ENCODE measurements around the gene CALHM6.

Gene CALHM6

DNA sequence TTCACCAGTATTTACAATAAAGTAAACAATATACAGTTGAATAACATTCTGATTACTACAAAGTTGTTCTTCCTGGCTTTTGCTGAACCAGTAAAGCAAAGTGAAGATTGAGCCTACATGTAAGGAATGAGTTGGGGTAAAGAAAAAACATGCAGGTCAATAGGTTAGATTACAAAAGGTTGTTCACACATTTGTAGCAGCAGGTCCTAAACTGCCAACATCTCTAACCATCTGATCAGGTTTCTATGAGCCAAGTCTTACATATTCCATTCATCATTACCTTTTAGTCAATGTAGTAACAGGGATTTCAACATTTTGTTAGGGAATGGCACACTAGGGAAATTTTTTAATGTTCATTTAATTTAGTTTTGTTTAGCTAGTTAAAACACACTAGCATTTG is 9.3 kb upstream of the CALHM6 start:
- no peak overlapping the region for H2BK12ac ChIP-seq (ENCODE audit: low read length)
- no peak for DNase-seq
- no peaks in the 10 kb centered on the region for H3K27me3 ChIP-seq (ENCODE audit: insufficient read depth, low read length)
- no peak overlapping the region for H3K18ac ChIP-seq (ENCODE audit: low read length)
- no peak overlapping the region for H2AFZ ChIP-seq (ENCODE audit: insufficient read depth, low read length, poor library complexity)
- H3K79me2 ChIP-seq (ENCODE audit: control insufficient read depth, insufficient read depth, low read length, poor library complexity): no peaks in the 10 kb centered on the region
- no peak overlapping the region for H3K14ac ChIP-seq (ENCODE audit: low read length)
- H2AK5ac ChIP-seq (ENCODE audit: low read length): no peak overlapping the region
- H3K27ac ChIP-seq (ENCODE audit: low read depth, low read length): no peak overlapping the region
- no peaks in the 10 kb centered on the region for H3K9me3 ChIP-seq (ENCODE audit: insufficient read depth, low read depth, low read length)
- no peak overlapping the region for H4K8ac ChIP-seq (ENCODE audit: low read depth, low read length)
- H3K4me3 ChIP-seq (ENCODE audit: low read depth, low read length): no peak overlapping the region
- no peak overlapping the region for H3K4ac ChIP-seq (ENCODE audit: low read depth, low read length)
- H4K12ac ChIP-seq (ENCODE audit: low read depth, low read length): no peak overlapping the region
- H3K23ac ChIP-seq (ENCODE audit: low read length): no peak overlapping the region
- no peak overlapping the region for H3K4me2 ChIP-seq (ENCODE audit: low read length)
- no peak overlapping the region for H2BK5ac ChIP-seq (ENCODE audit: low read depth, low read length, poor library complexity)
- no peaks in the 10 kb centered on the region for H3K4me1 ChIP-seq (ENCODE audit: control insufficient read depth in 1 of 2, insufficient read depth in 2 of 2, low read length in 2 of 2)
- H3K9ac ChIP-seq (ENCODE audit: low read length): no peak overlapping the region
- no peak overlapping the region for H4K91ac ChIP-seq (ENCODE audit: low read depth, low read length)
- no peaks in the 10 kb centered on the region for H3K36me3 ChIP-seq (ENCODE audit: control insufficient read depth in 1 of 2, insufficient read depth in 2 of 2, low read length in 2 of 2)
- H3K79me1 ChIP-seq (ENCODE audit: low read length): no peaks in the 10 kb centered on the region
- H2BK120ac ChIP-seq (ENCODE audit: insufficient read depth, low read length, poor library complexity): no peak overlapping the region

DNA sequence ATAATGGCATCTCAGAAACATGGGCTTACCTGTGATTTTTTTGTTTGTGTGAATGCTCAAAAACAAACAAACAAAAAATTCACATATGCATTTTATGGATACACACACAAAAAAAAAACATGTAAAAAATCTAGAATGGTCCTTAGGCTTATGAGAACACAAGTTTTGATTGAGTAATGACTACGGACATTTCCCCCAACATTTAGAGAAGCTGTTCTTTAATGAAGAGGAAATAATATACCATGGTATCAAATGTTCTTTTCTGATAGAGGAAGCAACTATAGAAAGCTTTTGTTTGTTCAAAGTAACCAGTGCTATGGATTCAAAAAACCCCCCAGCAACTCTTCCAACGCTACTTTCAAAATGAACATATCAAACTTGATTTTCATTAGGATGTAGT is 8.6 kb upstream of the CALHM6 start:
- Histone ChIP-seq H2AFZ (ENCODE audit: insufficient read depth, low read length, poor library complexity) (no peak overlapping the region), H2AK5ac (ENCODE audit: low read length) (no peak overlapping the region), H3K79me1 (ENCODE audit: low read length) (no peaks in the 10 kb centered on the region), H2BK5ac (ENCODE audit: low read depth, low read length, poor library complexity) (no peak overlapping the region), H2BK12ac (ENCODE audit: low read length) (no peak overlapping the region), H3K9me3 (ENCODE audit: insufficient read depth, low read depth, low read length) (no peaks in the 10 kb centered on the region), H3K4me3 (ENCODE audit: low read depth, low read length) (no peak overlapping the region), H4K91ac (ENCODE audit: low read depth, low read length) (no peak overlapping the region), H3K23ac (ENCODE audit: low read length) (no peak overlapping the region), H3K9ac (ENCODE audit: low read length) (no peak overlapping the region), H4K12ac (ENCODE audit: low read depth, low read length) (no peak overlapping the region), H3K4me2 (ENCODE audit: low read length) (no peak overlapping the region), H3K27ac (ENCODE audit: low read depth, low read length) (no peak overlapping the region), H3K14ac (ENCODE audit: low read length) (no peak overlapping the region), H2BK120ac (ENCODE audit: insufficient read depth, low read length, poor library complexity) (no peak overlapping the region), H4K8ac (ENCODE audit: low read depth, low read length) (no peak overlapping the region), H3K18ac (ENCODE audit: low read length) (no peak overlapping the region), H3K27me3 (ENCODE audit: insufficient read depth, low read length) (no peaks in the 10 kb centered on the region), H3K36me3 (ENCODE audit: control insufficient read depth in 1 of 2, insufficient read depth in 2 of 2, low read length in 2 of 2) (no peaks in the 10 kb centered on the region), H3K79me2 (ENCODE audit: control insufficient read depth, insufficient read depth, low read length, poor library complexity) (no peaks in the 10 kb centered on the region), H3K4ac (ENCODE audit: low read depth, low read length) (no peak overlapping the region), H3K4me1 (ENCODE audit: control insufficient read depth in 1 of 2, insufficient read depth in 2 of 2, low read length in 2 of 2) (no peaks in the 10 kb centered on the region)
- no peak for DNase-seq
- WGBS (ENCODE audit: extremely low coverage, insufficient coverage, insufficient read length): no CpG with 5 or more reads among the region's 2 CpGs

DNA sequence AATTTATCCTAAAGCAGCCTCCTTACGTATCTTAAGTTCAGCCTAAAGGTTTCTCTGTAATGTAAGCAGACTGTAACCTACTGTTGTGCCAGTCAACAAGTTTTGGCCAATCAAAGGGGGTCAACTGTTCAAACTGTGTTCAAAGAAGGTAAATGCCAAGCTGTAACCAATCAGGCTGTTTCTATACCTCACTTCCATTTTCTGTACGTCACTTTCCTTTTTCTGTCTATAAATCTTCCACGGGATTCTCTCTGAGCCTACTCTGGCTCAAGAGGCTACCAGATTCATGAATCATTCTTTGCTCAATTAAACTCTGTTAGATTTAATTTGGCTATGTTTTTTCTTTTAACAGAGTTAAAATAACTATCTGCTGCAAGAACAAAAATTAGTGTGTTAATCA is 5.1 kb upstream of the CALHM6 start:
- H3K36me3 ChIP-seq (ENCODE audit: control insufficient read depth in 1 of 2, insufficient read depth in 2 of 2, low read length in 2 of 2): no peaks in the 10 kb centered on the region
- no peaks in the 10 kb centered on the region for H3K4me1 ChIP-seq (ENCODE audit: control insufficient read depth in 1 of 2, insufficient read depth in 2 of 2, low read length in 2 of 2)
- H3K14ac ChIP-seq (ENCODE audit: low read length): no peak overlapping the region

DNA sequence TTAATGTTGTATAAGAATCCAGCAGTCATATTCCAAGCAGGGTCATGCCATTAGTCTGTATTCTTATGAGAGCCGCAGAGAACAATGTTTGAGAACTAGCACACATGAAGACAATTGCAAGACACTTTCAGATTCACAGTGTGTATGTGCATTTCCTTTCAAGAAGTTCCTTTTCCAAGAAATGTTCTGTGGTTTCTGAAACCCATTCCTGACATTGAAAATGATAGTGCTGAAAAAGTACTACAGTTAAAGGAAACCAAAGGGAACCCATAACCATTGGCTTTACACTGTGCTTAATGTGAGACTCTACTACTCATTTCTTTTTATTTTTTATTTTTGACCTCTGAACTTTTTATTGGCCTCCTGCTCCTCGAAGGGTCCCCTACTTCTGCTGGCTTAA is 4.2 kb upstream of the CALHM6 start:
- no peak overlapping the region for H2AFZ ChIP-seq (ENCODE audit: insufficient read depth, low read length, poor library complexity)
- no peak overlapping the region for H3K27ac ChIP-seq (ENCODE audit: low read depth, low read length)
- no CpG with 5 or more reads among the region's 2 CpGs for WGBS (ENCODE audit: extremely low coverage, insufficient coverage, insufficient read length)
- H4K91ac ChIP-seq (ENCODE audit: low read depth, low read length): no peak overlapping the region
- H3K23ac ChIP-seq (ENCODE audit: low read length): no peak overlapping the region
- H3K9me3 ChIP-seq (ENCODE audit: insufficient read depth, low read depth, low read length): no peaks in the 10 kb centered on the region
- no peak for DNase-seq
- no peak overlapping the region for H2BK5ac ChIP-seq (ENCODE audit: low read depth, low read length, poor library complexity)
- no peaks in the 10 kb centered on the region for H3K27me3 ChIP-seq (ENCODE audit: insufficient read depth, low read length)
- no peak overlapping the region for H3K4me3 ChIP-seq (ENCODE audit: low read depth, low read length)
- H2AK5ac ChIP-seq (ENCODE audit: low read length): no peak overlapping the region
- no peak overlapping the region for H3K9ac ChIP-seq (ENCODE audit: low read length)
- no peaks in the 10 kb centered on the region for H3K36me3 ChIP-seq (ENCODE audit: control insufficient read depth in 1 of 2, insufficient read depth in 2 of 2, low read length in 2 of 2)
- H2BK12ac ChIP-seq (ENCODE audit: low read length): no peak overlapping the region
- H4K8ac ChIP-seq (ENCODE audit: low read depth, low read length): no peak overlapping the region
- peaks cover 3% of the 10 kb centered on the region in 2 experiments for H3K4me1 ChIP-seq (ENCODE audit: control insufficient read depth in 1 of 2, insufficient read depth in 2 of 2, low read length in 2 of 2)
- H3K4ac ChIP-seq (ENCODE audit: low read depth, low read length): no peak overlapping the region
- no peak overlapping the region for H2BK120ac ChIP-seq (ENCODE audit: insufficient read depth, low read length, poor library complexity)
- no peaks in the 10 kb centered on the region for H3K79me2 ChIP-seq (ENCODE audit: control insufficient read depth, insufficient read depth, low read length, poor library complexity)
- H3K4me2 ChIP-seq (ENCODE audit: low read length): no peak overlapping the region
- no peak overlapping the region for H3K18ac ChIP-seq (ENCODE audit: low read length)
- no peaks in the 10 kb centered on the region for H3K79me1 ChIP-seq (ENCODE audit: low read length)
- H4K12ac ChIP-seq (ENCODE audit: low read depth, low read length): no peak overlapping the region
- H3K14ac ChIP-seq (ENCODE audit: low read length): no peak overlapping the region

More for the DNA sequence above, 5.1 kb upstream of the CALHM6 start:
- Histone ChIP-seq H3K4me3 (ENCODE audit: low read depth, low read length) (no peak overlapping the region), H2AK5ac (ENCODE audit: low read length) (no peak overlapping the region), H2AFZ (ENCODE audit: insufficient read depth, low read length, poor library complexity) (no peak overlapping the region), H3K79me2 (ENCODE audit: control insufficient read depth, insufficient read depth, low read length, poor library complexity) (no peaks in the 10 kb centered on the region), H3K9ac (ENCODE audit: low read length) (no peak overlapping the region), H3K27ac (ENCODE audit: low read depth, low read length) (no peak overlapping the region), H2BK12ac (ENCODE audit: low read length) (no peak overlapping the region), H3K4me2 (ENCODE audit: low read length) (no peak overlapping the region), H3K9me3 (ENCODE audit: insufficient read depth, low read depth, low read length) (no peaks in the 10 kb centered on the region), H3K27me3 (ENCODE audit: insufficient read depth, low read length) (no peaks in the 10 kb centered on the region), H4K91ac (ENCODE audit: low read depth, low read length) (no peak overlapping the region), H3K4ac (ENCODE audit: low read depth, low read length) (no peak overlapping the region), H4K12ac (ENCODE audit: low read depth, low read length) (no peak overlapping the region), H3K18ac (ENCODE audit: low read length) (no peak overlapping the region), H2BK120ac (ENCODE audit: insufficient read depth, low read length, poor library complexity) (no peak overlapping the region), H4K8ac (ENCODE audit: low read depth, low read length) (no peak overlapping the region), H3K23ac (ENCODE audit: low read length) (no peak overlapping the region), H2BK5ac (ENCODE audit: low read depth, low read length, poor library complexity) (no peak overlapping the region), H3K79me1 (ENCODE audit: low read length) (no peaks in the 10 kb centered on the region)
- DNase-seq: no peak
- no CpG with 5 or more reads among the region's 3 CpGs for WGBS (ENCODE audit: extremely low coverage, insufficient coverage, insufficient read length)

Measured in trophoblast cell (in vitro differentiated cells and primary cell).